HG03378 (cell line): ENCODE results near the gene THEMIS.

Experiments used
- ATAC-seq: cut with Tn5 transposase; IDR thresholded peaks from one replicate; pipeline ENCODE4 v1.9.1; 2021; ENCODE audit warnings: mild to moderate bottlenecking, moderate library complexity; ENCODE audit not compliant: unreplicated experiment

The THEMIS gene

GRCh38 chr6:127865108-127865507 is 35.8 kb downstream of the THEMIS start:
- ATAC-seq, result no peak

- ATAC-seq, result no peak
Measured at GRCh38 chr6:127864701-127865100, 36.2 kb downstream of the THEMIS start.

GRCh38 chr6:127860723-127861122 is 40.1 kb downstream of the THEMIS start:
- no peak for ATAC-seq

- no peak for ATAC-seq
Measured at GRCh38 chr6:127859956-127860355, 40.9 kb downstream of the THEMIS start.

GRCh38 chr6:127858727-127859391 is 42.0 kb downstream of the THEMIS start:
- ATAC-seq, result no peak

- no peak for ATAC-seq
Measured at GRCh38 chr6:127857051-127857637, 43.7 kb downstream of the THEMIS start.

- ATAC-seq, result no peak
Measured at GRCh38 chr6:127855542-127856159, 45.2 kb downstream of the THEMIS start.

GRCh38 chr6:127854009-127854408 is 46.8 kb downstream of the THEMIS start:
- ATAC-seq, result no peak

- no peak for ATAC-seq
Measured at GRCh38 chr6:127851197-127851596, 49.7 kb downstream of the THEMIS start.

- no peak for ATAC-seq
Measured at GRCh38 chr6:127845242-127845641, 55.6 kb downstream of the THEMIS start.

GRCh38 chr6:127844529-127844928 is 56.3 kb downstream of the THEMIS start:
- no peak for ATAC-seq

GRCh38 chr6:127843582-127843981 is 57.3 kb downstream of the THEMIS start:
- ATAC-seq, result no peak

GRCh38 chr6:127842562-127842961 is 58.3 kb downstream of the THEMIS start:
- no peak for ATAC-seq

GRCh38 chr6:127841811-127842210 is 59.0 kb downstream of the THEMIS start:
- no peak for ATAC-seq

- no peak for ATAC-seq
Measured at GRCh38 chr6:127834136-127834535, 66.7 kb downstream of the THEMIS start.

- ATAC-seq, result no peak
Measured at GRCh38 chr6:127833336-127833735, 67.5 kb downstream of the THEMIS start.

GRCh38 chr6:127832381-127832780 is 68.5 kb downstream of the THEMIS start:
- ATAC-seq, result no peak

- ATAC-seq, result no peak
Measured at GRCh38 chr6:127824061-127824460, 76.8 kb downstream of the THEMIS start.

- ATAC-seq, result no peak
Measured at GRCh38 chr6:127821431-127821830, 79.4 kb downstream of the THEMIS start.

GRCh38 chr6:127818149-127818548 is 82.7 kb downstream of the THEMIS start:
- ATAC-seq, result no peak

GRCh38 chr6:127816643-127817042 is 84.2 kb downstream of the THEMIS start:
- ATAC-seq, result no peak

- no peak for ATAC-seq
Measured at GRCh38 chr6:127813699-127814027, 87.2 kb downstream of the THEMIS start.
